A549 (cell line): ENCODE data around the gene CLSTN2. TPM values are rescaled to one million over a fixed set of nuclear protein-coding genes. Genes with fewer than 3 reads are reported as not detected.

Experiments
- ATAC-seq, 2 experiments: fragments of 200-7000 bp in 1 of 2; fragments of >200 bp in 1 of 2; cut with Nextera tagmentation in 1 of 2; cut with Tn5 transposase in 1 of 2; 3 replicates each; pipeline versions ENCODE4 v1.8.0 to v1.9.1; 2018 to 2020; ENCODE audit warnings: mild to moderate bottlenecking in 1 of 2, moderate library complexity in 1 of 2
- CTCF ChIA-PET: fragments of 300-600 bp; sonication (Branson Sonifier 250); formaldehyde crosslinking; extraction: SDS; loops from one replicate; lab custom pipeline; 2021; ENCODE audit warnings: antibody characterized with exemption, inconsistent platforms; lab: Yijun Ruan, JAX
- POLR2A ChIA-PET: fragments of 350-600 bp; formaldehyde crosslinking; extraction: SDS; loops from one replicate; lab custom pipeline; 2021; ENCODE audit warnings: antibody characterized with exemption, inconsistent platforms; lab: Yijun Ruan, JAX
- DNase-seq, 2 experiments: peaks; one replicate each; pipeline versions ENCODE4 v3.0.0 to v3.0.0-alpha.2; 2011 to 2016; ENCODE audit warnings: low read depth in 1 of 2, low spot score in 1 of 2
- FAIRE-seq: peaks from 2 replicates; lab custom pipeline; 2011; peaks lifted over from hg19 to GRCh38; lab: Jason Lieb, UNC
- H3K27ac ChIP-seq, 2 experiments: fragments of >200 bp; sonication (Bioruptor Twin); formaldehyde crosslinking; 3 replicates each; pipeline ENCODE4 v1.5.1; 2016 to 2017
- H3K4me1 ChIP-seq: fragments of >200 bp; sonication (Bioruptor Twin); formaldehyde crosslinking; 3 replicates; pipeline ENCODE4 v1.6.1; 2016
- H3K4me2 ChIP-seq: fragments of >200 bp; sonication (Bioruptor Twin); formaldehyde crosslinking; 3 replicates; pipeline ENCODE4 v1.6.1; 2016
- H3K4me3 ChIP-seq: fragments of >200 bp; sonication (Bioruptor Twin); formaldehyde crosslinking; 3 replicates; pipeline ENCODE4 v1.5.1; 2016
- H3K9me3 ChIP-seq: fragments of >200 bp; sonication (Bioruptor Twin); formaldehyde crosslinking; 3 replicates; pipeline ENCODE4 v1.6.1; 2016
- ATOH8 ChIP-seq: fragments of 250-450 bp; sonication (Bioruptor Pico); IDR thresholded peaks from 2 replicates; pipeline ENCODE4 v1.5.0; 2020; ENCODE audit warnings: low read depth, mild to moderate bottlenecking, moderate library complexity
- BHLHE40 ChIP-seq: IDR thresholded peaks from 2 replicates; pipeline ENCODE4 v1.6.1; 2012; ENCODE audit warnings: low read depth, low read length, inconsistent platforms
- CEBPB ChIP-seq, 2 experiments: fragments of >200 bp in 1 of 2; sonication (Bioruptor Twin) in 1 of 2; formaldehyde crosslinking in 1 of 2; IDR thresholded peaks; 2 replicates each; pipeline ENCODE4 v1.6.1; 2012 to 2016
- CHD4 ChIP-seq: fragments of 200-600 bp; sonication (generic); IDR thresholded peaks from 2 replicates; pipeline ENCODE4 v1.6.1; 2016; ENCODE audit warnings: antibody characterized with exemption, mild to moderate bottlenecking, borderline replicate concordance
- HOXB13 ChIP-seq: fragments of 250-450 bp; sonication (Bioruptor Pico); IDR thresholded peaks from 2 replicates; pipeline ENCODE4 v1.5.0; 2020; ENCODE audit warnings: low read depth, mild to moderate bottlenecking, moderate library complexity
- JUN ChIP-seq, 2 experiments: fragments of >200 bp; sonication (Bioruptor Twin); formaldehyde crosslinking; IDR thresholded peaks; 2 replicates in 1 of 2; 3 replicates in 1 of 2; pipeline ENCODE4 v1.6.1; 2016 to 2017
- MAX ChIP-seq: IDR thresholded peaks from 2 replicates; pipeline ENCODE4 v1.6.1; 2012
- MAZ ChIP-seq: fragments of 150-350 bp; IDR thresholded peaks from 2 replicates; pipeline ENCODE4 v1.6.1; 2014; ENCODE audit warnings: antibody characterized with exemption, low read depth, low read length, borderline replicate concordance
- NR3C1 ChIP-seq: fragments of >200 bp; sonication (Bioruptor Twin); formaldehyde crosslinking; IDR thresholded peaks from 3 replicates; pipeline ENCODE4 v1.6.1; 2017
- RARB ChIP-seq: fragments of 250-450 bp; sonication (Bioruptor Pico); IDR thresholded peaks from 2 replicates; pipeline ENCODE4 v1.8.0; 2021; ENCODE audit warnings: mild to moderate bottlenecking, moderate library complexity
- RFX5 ChIP-seq: fragments of 450-650 bp; IDR thresholded peaks from 2 replicates; pipeline ENCODE4 v1.7.1; 2014; ENCODE audit warnings: antibody characterized with exemption, mild to moderate bottlenecking, moderate library complexity
- SMC3 ChIP-seq: fragments of >200 bp; sonication (Bioruptor Twin); formaldehyde crosslinking; IDR thresholded peaks from 3 replicates; pipeline ENCODE4 v1.6.1; 2018; ENCODE audit warnings: inconsistent platforms
- SREBF2 ChIP-seq: fragments of 450-650 bp; IDR thresholded peaks from 2 replicates; pipeline ENCODE4 v1.6.1; 2014; ENCODE audit warnings: mild to moderate bottlenecking, moderate library complexity
- ZFP36 ChIP-seq: fragments of 450-650 bp; IDR thresholded peaks from 2 replicates; pipeline ENCODE4 v1.6.1; 2014; ENCODE audit warnings: borderline replicate concordance; ENCODE audit not compliant: partially characterized antibody
- WGBS: methylation state at CpG from one replicate; pipeline ENCODE4 v1.1.6; 2017; ENCODE audit errors: missing lambda C conversion rate; 5-methylcytosine and 5-hydroxymethylcytosine counted together
- polyA plus RNA-seq, 4 experiments: library from polyadenylated mRNA; depleted of rRNA in 3 of 4; stranded (reverse); fragments of >200 nt; fragmentation: RNase III in 1 of 4; extraction: RNeasy Plus Mini Kit Qiagen cat#74134 plus additional on column Dnase treatment in 1 of 4; gene quantifications; 2 replicates in 3 of 4; 3 replicates in 1 of 4; pipeline ENCODE4 v1.2.3, GENCODE V29; 2011 to 2017
- TF ChIP-seq, protein P1 (sequence below): fragments of >200 bp; sonication (Bioruptor Twin); formaldehyde crosslinking; IDR thresholded peaks from 2 replicates; pipeline ENCODE4 v1.6.1; 2016
- TF ChIP-seq, protein P2 (sequence below): fragments of >200 bp; sonication (Bioruptor Twin); formaldehyde crosslinking; IDR thresholded peaks from 3 replicates; pipeline ENCODE4 v1.5.1; 2016
- TF ChIP-seq, protein P3 (sequence below): IDR thresholded peaks from 2 replicates; pipeline ENCODE4 v1.6.1; 2012
- TF ChIP-seq, protein P4 (sequence below): fragments of 250-450 bp; sonication (Bioruptor Pico); IDR thresholded peaks from 2 replicates; pipeline ENCODE4 v1.5.0; 2021; ENCODE audit warnings: mild to moderate bottlenecking, moderate library complexity, borderline replicate concordance
- TF ChIP-seq, protein P5 (sequence below): fragments of 150-350 bp; IDR thresholded peaks from 2 replicates; pipeline ENCODE4 v1.6.1; 2014; ENCODE audit warnings: low read depth, mild to moderate bottlenecking, low read length

CLSTN2 gene
- polyA plus RNA-seq, 2 of the 4 experiments (the other 2 are of a cell fraction) = 0.03 to 0.04 TPM

GRCh38 chr3:140375002-140375401 lies 440.0 kb downstream of the CLSTN2 start:
- no peak overlapping the region for H3K4me2 ChIP-seq
- 0% methylated on average over 1 of the region's 1 CpG for WGBS
- POLR2A ChIA-PET = no interaction called here
- ATAC-seq = no peak
- no peaks in the 10 kb centered on the region for H3K9me3 ChIP-seq
- no peak for TF ChIP-seq SMC3
- TF ChIP-seq ZFP36 = no peak
- no peak for TF ChIP-seq MAZ
- TF ChIP-seq, protein P1, sequence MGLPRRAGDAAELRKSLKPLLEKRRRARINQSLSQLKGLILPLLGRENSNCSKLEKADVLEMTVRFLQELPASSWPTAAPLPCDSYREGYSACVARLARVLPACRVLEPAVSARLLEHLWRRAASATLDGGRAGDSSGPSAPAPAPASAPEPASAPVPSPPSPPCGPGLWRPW = no peak
- TF ChIP-seq, protein P2, sequence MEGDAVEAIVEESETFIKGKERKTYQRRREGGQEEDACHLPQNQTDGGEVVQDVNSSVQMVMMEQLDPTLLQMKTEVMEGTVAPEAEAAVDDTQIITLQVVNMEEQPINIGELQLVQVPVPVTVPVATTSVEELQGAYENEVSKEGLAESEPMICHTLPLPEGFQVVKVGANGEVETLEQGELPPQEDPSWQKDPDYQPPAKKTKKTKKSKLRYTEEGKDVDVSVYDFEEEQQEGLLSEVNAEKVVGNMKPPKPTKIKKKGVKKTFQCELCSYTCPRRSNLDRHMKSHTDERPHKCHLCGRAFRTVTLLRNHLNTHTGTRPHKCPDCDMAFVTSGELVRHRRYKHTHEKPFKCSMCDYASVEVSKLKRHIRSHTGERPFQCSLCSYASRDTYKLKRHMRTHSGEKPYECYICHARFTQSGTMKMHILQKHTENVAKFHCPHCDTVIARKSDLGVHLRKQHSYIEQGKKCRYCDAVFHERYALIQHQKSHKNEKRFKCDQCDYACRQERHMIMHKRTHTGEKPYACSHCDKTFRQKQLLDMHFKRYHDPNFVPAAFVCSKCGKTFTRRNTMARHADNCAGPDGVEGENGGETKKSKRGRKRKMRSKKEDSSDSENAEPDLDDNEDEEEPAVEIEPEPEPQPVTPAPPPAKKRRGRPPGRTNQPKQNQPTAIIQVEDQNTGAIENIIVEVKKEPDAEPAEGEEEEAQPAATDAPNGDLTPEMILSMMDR = no peak
- TF ChIP-seq RARB = no peak
- TF ChIP-seq, protein P3, sequence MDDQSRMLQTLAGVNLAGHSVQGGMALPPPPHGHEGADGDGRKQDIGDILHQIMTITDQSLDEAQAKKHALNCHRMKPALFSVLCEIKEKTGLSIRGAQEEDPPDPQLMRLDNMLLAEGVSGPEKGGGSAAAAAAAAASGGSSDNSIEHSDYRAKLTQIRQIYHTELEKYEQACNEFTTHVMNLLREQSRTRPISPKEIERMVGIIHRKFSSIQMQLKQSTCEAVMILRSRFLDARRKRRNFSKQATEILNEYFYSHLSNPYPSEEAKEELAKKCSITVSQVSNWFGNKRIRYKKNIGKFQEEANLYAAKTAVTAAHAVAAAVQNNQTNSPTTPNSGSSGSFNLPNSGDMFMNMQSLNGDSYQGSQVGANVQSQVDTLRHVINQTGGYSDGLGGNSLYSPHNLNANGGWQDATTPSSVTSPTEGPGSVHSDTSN = no peak
- TF ChIP-seq, protein P4, sequence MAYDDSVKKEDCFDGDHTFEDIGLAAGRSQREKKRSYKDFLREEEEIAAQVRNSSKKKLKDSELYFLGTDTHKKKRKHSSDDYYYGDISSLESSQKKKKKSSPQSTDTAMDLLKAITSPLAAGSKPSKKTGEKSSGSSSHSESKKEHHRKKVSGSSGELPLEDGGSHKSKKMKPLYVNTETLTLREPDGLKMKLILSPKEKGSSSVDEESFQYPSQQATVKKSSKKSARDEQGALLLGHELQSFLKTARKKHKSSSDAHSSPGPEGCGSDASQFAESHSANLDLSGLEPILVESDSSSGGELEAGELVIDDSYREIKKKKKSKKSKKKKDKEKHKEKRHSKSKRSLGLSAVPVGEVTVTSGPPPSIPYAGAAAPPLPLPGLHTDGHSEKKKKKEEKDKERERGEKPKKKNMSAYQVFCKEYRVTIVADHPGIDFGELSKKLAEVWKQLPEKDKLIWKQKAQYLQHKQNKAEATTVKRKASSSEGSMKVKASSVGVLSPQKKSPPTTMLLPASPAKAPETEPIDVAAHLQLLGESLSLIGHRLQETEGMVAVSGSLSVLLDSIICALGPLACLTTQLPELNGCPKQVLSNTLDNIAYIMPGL (CRISPR knock-in tag) = no peak
- no peak for TF ChIP-seq CEBPB (IDR thresholded peaks at IDR 0.05)
- TF ChIP-seq JUN (IDR thresholded peaks at IDR 0.05) = no peak
- CTCF ChIA-PET = interaction anchor here (0.8 kb wide), 1 partner anchor 8 kb away, joined by 3 read pairs; no protein-coding TSS in a partner anchor
- no peak overlapping the region for H3K4me3 ChIP-seq
- no peak for FAIRE-seq
- DNase-seq = no peak
- no peak overlapping the region for H3K27ac ChIP-seq
- H3K4me1 ChIP-seq = no peaks in the 10 kb centered on the region

DNA sequence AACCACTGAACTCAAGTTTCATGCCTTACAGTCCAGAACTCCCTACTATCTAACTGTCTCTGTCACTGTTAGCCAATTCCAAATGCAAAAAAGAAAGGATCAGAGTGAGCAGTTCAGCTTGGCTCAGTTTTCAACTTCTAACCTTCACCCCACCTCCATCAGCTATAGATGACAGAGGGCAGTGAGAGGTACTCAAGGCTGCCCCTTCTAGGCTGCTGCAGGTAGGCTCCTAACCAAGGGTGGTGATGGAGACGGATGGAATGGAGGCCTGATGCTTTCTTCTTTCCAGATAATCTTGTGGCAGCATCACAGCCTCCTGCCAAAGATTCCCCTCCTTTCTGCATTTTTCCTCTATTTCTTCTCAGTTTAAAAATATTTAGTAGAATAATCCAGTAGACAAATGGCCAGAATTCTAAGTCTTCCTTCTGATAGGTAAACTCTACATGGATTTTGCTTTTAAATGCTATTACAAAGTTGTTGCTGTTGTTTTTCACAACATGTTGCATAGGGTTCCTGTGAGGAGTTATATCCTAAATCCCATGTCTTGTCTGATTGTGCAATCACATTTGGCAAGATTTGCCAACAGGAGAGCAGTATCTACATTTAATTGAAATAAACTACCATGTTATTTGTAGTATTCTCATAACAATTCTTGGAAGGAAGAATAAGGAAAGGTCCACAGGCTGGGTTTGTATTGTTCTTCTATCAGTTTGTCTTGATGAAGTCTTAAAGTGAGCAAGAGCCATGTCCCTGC lies 441.3 kb downstream of the CLSTN2 start:
- Histone ChIP-seq H3K9me3 (no peaks in the 10 kb centered on the region), H3K4me1 (no peaks in the 10 kb centered on the region), H3K4me2 (no peak overlapping the region), H3K27ac (no peak overlapping the region), H3K4me3 (no peak overlapping the region)
- no peak for DNase-seq
- no peak for FAIRE-seq
- ChIA-PET CTCF (no interaction called here), POLR2A (no interaction called here)
- 0% methylated on average over 1 of the region's 1 CpG for WGBS
- no peak for ATAC-seq
- TF ChIP-seq HOXB13 (CRISPR knock-in tag) (no peak), SREBF2 (no peak), NR3C1 (no peak), ATOH8 (CRISPR knock-in tag) (no peak), CHD4 (no peak), MAZ (no peak), RFX5 (no peak), BHLHE40 (no peak), MAX (no peak)
- TF ChIP-seq, protein P5, sequence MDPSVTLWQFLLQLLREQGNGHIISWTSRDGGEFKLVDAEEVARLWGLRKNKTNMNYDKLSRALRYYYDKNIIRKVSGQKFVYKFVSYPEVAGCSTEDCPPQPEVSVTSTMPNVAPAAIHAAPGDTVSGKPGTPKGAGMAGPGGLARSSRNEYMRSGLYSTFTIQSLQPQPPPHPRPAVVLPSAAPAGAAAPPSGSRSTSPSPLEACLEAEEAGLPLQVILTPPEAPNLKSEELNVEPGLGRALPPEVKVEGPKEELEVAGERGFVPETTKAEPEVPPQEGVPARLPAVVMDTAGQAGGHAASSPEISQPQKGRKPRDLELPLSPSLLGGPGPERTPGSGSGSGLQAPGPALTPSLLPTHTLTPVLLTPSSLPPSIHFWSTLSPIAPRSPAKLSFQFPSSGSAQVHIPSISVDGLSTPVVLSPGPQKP = no peak
